HG03378 (cell line): ENCODE data around the gene AIPL1.

Source experiments
- ATAC-seq: cut with Tn5 transposase; IDR thresholded peaks from one replicate; pipeline ENCODE4 v1.9.1; 2021; ENCODE audit warnings: mild to moderate bottlenecking, moderate library complexity; ENCODE audit not compliant: unreplicated experiment

Gene AIPL1

GRCh38 chr17:6467567-6467966 is 32.6 kb upstream of the AIPL1 start:
- ATAC-seq, result no peak

- ATAC-seq, result no peak
Measured at GRCh38 chr17:6465206-6466003, 30.5 kb upstream of the AIPL1 start.

GRCh38 chr17:6464446-6465041 is 29.6 kb upstream of the AIPL1 start:
- ATAC-seq, result no peak

GRCh38 chr17:6463616-6464445 is 28.9 kb upstream of the AIPL1 start:
- no peak for ATAC-seq

- ATAC-seq, result no peak
Measured at GRCh38 chr17:6462692-6463091, 27.8 kb upstream of the AIPL1 start.

GRCh38 chr17:6461792-6462524 is 27.0 kb upstream of the AIPL1 start:
- no peak for ATAC-seq

GRCh38 chr17:6461246-6461645 is 26.3 kb upstream of the AIPL1 start:
- ATAC-seq, result no peak

- no peak for ATAC-seq
Measured at GRCh38 chr17:6460531-6461161, 25.7 kb upstream of the AIPL1 start.

GRCh38 chr17:6458460-6458950 is 23.6 kb upstream of the AIPL1 start:
- ATAC-seq, result no peak

- no peak for ATAC-seq
Measured at GRCh38 chr17:6457688-6458459, 23.0 kb upstream of the AIPL1 start.

- ATAC-seq, result no peak
Measured at GRCh38 chr17:6456914-6457687, 22.2 kb upstream of the AIPL1 start.

- no peak for ATAC-seq
Measured at GRCh38 chr17:6456321-6456720, 21.4 kb upstream of the AIPL1 start.

GRCh38 chr17:6455321-6455705 is 20.4 kb upstream of the AIPL1 start:
- no peak for ATAC-seq

- no peak for ATAC-seq
Measured at GRCh38 chr17:6454495-6455320, 19.8 kb upstream of the AIPL1 start.

- ATAC-seq, result no peak
Measured at GRCh38 chr17:6453279-6454024, 18.5 kb upstream of the AIPL1 start.

- ATAC-seq, result no peak
Measured at GRCh38 chr17:6452471-6453266, 17.7 kb upstream of the AIPL1 start.
